ENCODE data around the gene VPS33A.

Gene VPS33A

DNA sequence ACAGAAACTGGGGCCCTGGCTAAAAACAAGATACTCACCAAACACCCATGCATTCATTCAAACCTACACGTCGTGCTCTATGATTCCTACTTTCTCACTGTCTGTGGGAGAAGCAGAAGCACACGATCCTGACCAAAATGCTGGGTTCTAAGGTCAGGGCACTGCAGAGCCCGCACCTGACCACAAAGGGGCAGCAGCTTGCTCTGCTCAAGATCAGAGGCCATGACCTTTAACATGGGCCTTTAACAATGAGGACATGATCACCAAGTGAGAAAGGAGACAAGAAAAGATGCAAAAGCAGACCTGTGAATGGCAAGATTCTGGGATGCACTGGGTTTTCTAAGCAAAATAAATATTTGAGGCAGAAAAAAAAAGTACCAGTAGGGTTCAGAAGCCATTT lies 40.1 kb upstream of the VPS33A start:
- no peak for DNase-seq (ENCODE audit: low read depth)
- TF ChIP-seq, protein P1, sequence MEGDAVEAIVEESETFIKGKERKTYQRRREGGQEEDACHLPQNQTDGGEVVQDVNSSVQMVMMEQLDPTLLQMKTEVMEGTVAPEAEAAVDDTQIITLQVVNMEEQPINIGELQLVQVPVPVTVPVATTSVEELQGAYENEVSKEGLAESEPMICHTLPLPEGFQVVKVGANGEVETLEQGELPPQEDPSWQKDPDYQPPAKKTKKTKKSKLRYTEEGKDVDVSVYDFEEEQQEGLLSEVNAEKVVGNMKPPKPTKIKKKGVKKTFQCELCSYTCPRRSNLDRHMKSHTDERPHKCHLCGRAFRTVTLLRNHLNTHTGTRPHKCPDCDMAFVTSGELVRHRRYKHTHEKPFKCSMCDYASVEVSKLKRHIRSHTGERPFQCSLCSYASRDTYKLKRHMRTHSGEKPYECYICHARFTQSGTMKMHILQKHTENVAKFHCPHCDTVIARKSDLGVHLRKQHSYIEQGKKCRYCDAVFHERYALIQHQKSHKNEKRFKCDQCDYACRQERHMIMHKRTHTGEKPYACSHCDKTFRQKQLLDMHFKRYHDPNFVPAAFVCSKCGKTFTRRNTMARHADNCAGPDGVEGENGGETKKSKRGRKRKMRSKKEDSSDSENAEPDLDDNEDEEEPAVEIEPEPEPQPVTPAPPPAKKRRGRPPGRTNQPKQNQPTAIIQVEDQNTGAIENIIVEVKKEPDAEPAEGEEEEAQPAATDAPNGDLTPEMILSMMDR (IDR thresholded peaks at IDR 0.05; ENCODE audit: control insufficient read depth, insufficient read depth, low read depth, low read length, missing control alignments) = no peak

DNA sequence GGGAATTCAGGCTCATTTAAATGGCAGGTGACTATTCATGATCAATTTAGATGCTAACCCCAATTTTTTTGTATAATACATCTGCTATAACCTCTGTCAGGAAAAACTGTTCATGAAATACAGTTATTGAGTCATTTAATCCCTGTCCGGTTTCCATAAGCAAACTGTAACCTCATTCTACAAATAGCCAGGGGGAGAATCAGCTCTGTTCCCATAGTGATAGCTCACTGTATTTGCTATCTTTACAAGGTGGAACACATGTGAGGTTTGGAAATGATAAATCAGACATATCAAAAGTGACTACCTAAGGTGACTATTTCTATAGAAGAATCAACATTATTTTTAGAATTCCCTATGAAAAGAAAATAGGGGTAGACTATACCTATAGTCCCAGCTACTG lies 38.6 kb upstream of the VPS33A start:
- no peak for DNase-seq (ENCODE audit: low read depth)
- no peak overlapping the region for H3K4me3 ChIP-seq (ENCODE audit: control insufficient read depth, low read depth, low read length)
- TF ChIP-seq, protein P1 (IDR thresholded peaks at IDR 0.05; ENCODE audit: control insufficient read depth, insufficient read depth, low read depth, low read length, missing control alignments) = no peak

More for the DNA sequence above, 40.1 kb upstream of the VPS33A start:
- no peak overlapping the region for H3K4me3 ChIP-seq (ENCODE audit: control insufficient read depth, low read depth, low read length)

DNA sequence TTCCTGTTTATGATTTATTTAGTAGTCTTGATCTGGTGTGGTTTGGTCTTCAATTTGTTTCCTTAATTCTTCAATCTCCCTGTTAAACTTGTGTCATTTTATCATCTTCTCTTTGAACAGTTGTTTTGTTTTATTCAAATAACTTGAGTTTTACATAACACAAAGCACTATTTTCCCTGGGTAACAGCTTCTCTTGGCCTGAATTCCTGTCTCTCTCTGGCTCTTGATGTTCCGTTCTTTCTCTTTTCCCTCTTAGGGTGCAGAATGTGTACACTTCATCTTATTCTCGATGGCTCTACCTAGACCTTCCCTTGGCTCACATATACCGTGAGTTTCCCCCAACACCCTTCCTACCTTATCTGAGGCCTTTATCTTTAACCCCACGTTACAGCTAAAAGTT lies 36.8 kb upstream of the VPS33A start:
- TF ChIP-seq, protein P1 (IDR thresholded peaks at IDR 0.05; ENCODE audit: control insufficient read depth, insufficient read depth, low read depth, low read length, missing control alignments) = no peak
- no peak overlapping the region for H3K4me3 ChIP-seq (ENCODE audit: control insufficient read depth, low read depth, low read length)
- DNase-seq (ENCODE audit: low read depth) = no peak

DNA sequence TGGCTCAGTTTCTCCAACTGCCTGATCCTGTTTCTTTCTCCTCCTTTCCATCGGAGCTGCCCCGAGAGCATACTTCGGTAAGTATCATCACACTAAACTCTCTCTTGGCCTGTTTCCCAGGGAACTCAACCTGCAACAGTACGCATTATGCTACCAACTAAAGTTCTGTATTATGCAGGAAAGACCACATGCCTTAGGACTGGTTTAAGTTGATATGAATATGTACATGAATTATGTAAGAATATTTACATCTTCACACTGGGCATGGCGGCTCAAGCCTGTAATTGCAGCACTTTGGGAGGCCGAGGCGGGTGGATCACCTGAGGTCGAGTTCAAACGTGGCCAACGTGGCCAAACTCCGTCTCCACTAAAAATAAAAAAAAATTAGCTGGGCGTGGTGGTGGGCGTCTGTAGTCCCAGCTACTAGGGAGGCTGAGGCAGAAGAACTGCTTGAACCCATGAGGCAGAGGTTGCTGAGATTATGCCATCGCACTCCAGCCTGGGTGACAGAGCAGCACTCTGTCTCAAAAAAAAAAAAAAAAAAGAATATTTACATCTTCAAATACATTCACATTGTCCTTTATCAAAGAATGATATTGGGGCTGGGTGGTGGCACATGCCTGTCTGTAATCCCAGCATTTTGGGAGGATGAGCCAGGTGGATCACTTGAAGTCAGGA lies 31.9 kb upstream of the VPS33A start:
- no peak overlapping the region for H3K4me3 ChIP-seq (ENCODE audit: control insufficient read depth, low read depth, low read length)
- no peak for DNase-seq (ENCODE audit: low read depth)
- TF ChIP-seq, protein P1 (IDR thresholded peaks at IDR 0.05; ENCODE audit: control insufficient read depth, insufficient read depth, low read depth, low read length, missing control alignments) = no peak

DNA sequence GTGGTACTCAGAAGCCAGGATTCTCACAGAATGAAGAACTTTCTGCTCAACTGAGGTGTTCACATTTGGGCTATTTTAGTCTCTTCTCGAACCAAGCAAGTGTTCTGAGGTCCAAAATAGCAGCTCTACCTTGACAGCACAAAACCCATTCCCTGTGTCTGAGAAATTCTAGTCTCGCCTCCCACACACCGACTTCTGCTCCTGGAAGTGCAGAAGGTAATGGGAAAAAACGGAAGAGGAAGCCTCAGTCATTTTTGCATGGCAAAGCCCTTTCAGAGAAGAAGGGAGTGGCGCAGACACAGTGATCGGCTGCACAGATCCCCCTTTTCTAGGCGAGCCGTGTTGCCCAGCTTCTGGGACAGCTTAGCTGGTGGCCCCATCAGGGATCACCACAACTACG lies 31.2 kb upstream of the VPS33A start:
- DNase-seq (ENCODE audit: low read depth) = no peak
- H3K4me3 ChIP-seq (ENCODE audit: control insufficient read depth, low read depth, low read length) = no peak overlapping the region
- TF ChIP-seq, protein P1 (IDR thresholded peaks at IDR 0.05; ENCODE audit: control insufficient read depth, insufficient read depth, low read depth, low read length, missing control alignments) = no peak

DNA sequence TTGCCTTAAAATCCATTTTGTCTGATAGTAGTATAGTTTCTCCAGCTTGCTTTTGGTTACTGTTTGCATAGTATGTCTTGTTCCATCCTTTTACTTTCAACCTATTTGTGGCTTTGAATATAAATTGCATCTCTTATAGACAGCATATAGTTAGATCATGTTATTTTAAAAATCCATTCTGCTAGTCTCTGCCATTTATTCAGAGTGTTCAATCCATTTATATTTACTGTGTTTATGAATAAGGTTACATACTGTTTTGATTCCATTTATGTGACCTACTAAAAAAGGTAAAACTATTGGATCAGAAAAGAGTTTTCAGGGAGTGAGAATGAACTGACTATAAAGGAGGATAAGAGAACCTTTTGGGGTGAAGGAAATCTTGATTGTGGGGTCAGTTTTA lies 29.6 kb upstream of the VPS33A start:
- no peak overlapping the region for H3K4me3 ChIP-seq (ENCODE audit: control insufficient read depth, low read depth, low read length)
- DNase-seq (ENCODE audit: low read depth) = no peak
- TF ChIP-seq, protein P1 (IDR thresholded peaks at IDR 0.05; ENCODE audit: control insufficient read depth, insufficient read depth, low read depth, low read length, missing control alignments) = no peak

Measured in AG09309 (cell line).